ENCODE measurements around the gene PRXL2B. TPM values are rescaled to one million over a fixed set of nuclear protein-coding genes. Genes with fewer than 3 reads are reported as not detected.
"Not testable (repeated sequence)": the region's sequence is repeated elsewhere in the genome, so short reads cannot be mapped to it uniquely, and the experiment has no call there.

PRXL2B gene
- total and polyA plus RNA-seq, 3 experiments from 2014 or later: 23.2 to 45.5 (median 41.3) TPM

DNA sequence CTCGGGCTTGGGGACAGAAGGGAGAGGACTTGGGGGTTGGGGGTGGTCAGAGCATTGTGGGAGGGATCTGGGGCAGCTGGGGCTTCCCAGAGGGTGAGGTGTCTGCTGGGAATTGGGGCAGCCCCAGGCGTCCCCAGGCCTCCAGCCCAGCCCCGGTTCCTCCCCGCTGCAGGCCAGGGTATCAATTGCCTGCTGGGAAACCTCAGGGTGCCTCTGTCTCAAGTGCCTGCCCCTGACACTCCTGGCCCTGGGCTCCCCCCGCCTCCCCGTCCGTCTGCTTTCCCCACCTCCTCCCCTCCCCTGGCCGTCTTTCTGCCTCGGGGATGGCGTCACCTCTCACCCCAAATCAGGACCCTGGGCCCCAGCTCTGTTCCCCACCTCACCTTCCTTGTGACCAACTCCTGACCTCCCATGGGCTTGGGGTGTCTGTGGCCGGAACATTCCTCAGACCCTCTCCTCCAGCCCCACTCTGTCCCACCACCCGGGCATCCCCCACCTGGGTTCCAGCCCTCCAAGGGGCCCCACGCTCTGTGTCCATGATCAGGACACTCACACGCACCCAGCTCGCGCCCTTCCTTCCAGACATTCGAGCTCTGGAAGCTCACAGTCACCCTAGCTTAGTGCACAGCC is 18.3 kb upstream of the PRXL2B start:
- H3K4me3 ChIP-seq (ENCODE audit: low read length); H3K27me3 ChIP-seq (ENCODE audit: insufficient read depth, low read length, poor library complexity, severe bottlenecking); H3K27me3 Mint-ChIP-seq; H3K9me3 ChIP-seq (ENCODE audit: low read length); H3K36me3 ChIP-seq (ENCODE audit: insufficient read depth, low read length); H3K9me3 Mint-ChIP-seq; H3K4me1 ChIP-seq (ENCODE audit: insufficient read depth, low read length); H3K27ac Mint-ChIP-seq; DNase-seq; H3K27ac ChIP-seq (ENCODE audit: low read depth, low read length); H3K4me1 Mint-ChIP-seq; H3K4me3 Mint-ChIP-seq; H3K36me3 Mint-ChIP-seq; CTCF ChIA-PET: not testable (repeated sequence)
- POLR2A ChIA-PET: interaction anchor here (0.6 kb wide), 1 partner anchor 12 kb away, joined by 3 read pairs; the partner anchor contains the start of gene TNFRSF14

DNA sequence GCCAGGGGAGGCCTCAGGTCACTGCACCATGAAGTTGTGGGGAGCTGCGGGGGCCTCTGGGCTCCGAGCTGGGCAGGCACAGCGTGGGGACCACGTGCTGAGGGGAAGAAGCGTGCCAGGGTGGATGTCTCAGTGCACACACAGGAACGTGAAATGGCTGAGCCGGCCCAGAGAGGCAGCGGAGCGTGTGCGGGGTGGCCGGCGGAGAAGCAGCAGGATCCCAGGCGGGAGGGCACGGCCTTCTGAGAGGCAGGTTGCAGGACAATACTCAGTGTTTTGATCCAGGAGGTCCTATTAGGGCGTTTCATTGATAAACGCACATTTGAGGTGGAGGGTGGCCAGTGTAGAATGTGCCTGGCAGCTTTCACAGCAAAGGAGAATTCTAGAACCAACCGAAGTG is 17.5 kb upstream of the PRXL2B start:
- CTCF ChIA-PET: no interaction called here
- Mint-ChIP-seq H3K9me3 (peaks cover 0 to 11% (median 6%) of the 10 kb centered on the region in 5 donors), H3K27me3 (no peaks in the 10 kb centered on the region), H3K4me1 (peaks cover 0 to 3% (median 0%) of the 10 kb centered on the region in 3 donors), H3K4me3 (no peak overlapping the region), H3K36me3 (peaks cover 0 to 2% (median 0%) of the 10 kb centered on the region in 3 donors), H3K27ac (no peak overlapping the region)
- H3K27me3 ChIP-seq (ENCODE audit: insufficient read depth, low read length, poor library complexity, severe bottlenecking): no peaks in the 10 kb centered on the region
- POLR2A ChIA-PET: no interaction called here
- no peaks in the 10 kb centered on the region for H3K36me3 ChIP-seq (ENCODE audit: insufficient read depth, low read length)
- H3K4me3 ChIP-seq (ENCODE audit: low read length): no peak overlapping the region
- H3K27ac ChIP-seq (ENCODE audit: low read depth, low read length): no peak overlapping the region
- no peak for DNase-seq
- no peaks in the 10 kb centered on the region for H3K4me1 ChIP-seq (ENCODE audit: insufficient read depth, low read length)
- no peaks in the 10 kb centered on the region for H3K9me3 ChIP-seq (ENCODE audit: low read length)

DNA sequence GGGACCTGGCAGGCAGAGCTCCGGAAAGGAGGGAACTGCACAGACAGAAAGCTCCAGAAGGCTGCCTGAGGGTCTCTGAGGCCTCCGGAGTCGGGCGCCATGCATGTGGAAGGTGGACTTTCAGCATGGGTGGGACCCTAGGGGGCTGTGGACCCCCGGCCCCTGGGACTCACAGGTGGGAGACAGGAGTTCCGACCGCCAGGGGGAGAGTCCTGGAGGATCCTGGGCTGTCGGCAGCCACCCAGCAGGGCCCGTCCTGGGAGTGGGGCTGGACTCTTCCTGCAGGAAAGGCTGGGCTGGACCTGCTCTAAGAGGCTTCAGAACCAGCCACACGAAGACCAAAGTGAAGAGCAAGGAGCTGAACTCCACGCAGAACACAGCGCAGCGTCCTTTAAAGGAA is 16.9 kb upstream of the PRXL2B start:
- H3K4me1 Mint-ChIP-seq; H3K27ac ChIP-seq (ENCODE audit: low read depth, low read length); CTCF ChIA-PET; H3K36me3 ChIP-seq (ENCODE audit: insufficient read depth, low read length); H3K9me3 ChIP-seq (ENCODE audit: low read length); DNase-seq; H3K27ac Mint-ChIP-seq; H3K27me3 ChIP-seq (ENCODE audit: insufficient read depth, low read length, poor library complexity, severe bottlenecking); H3K4me1 ChIP-seq (ENCODE audit: insufficient read depth, low read length); H3K4me3 ChIP-seq (ENCODE audit: low read length); POLR2A ChIA-PET; H3K4me3 Mint-ChIP-seq; H3K27me3 Mint-ChIP-seq; H3K36me3 Mint-ChIP-seq: not testable (repeated sequence)
- H3K9me3 Mint-ChIP-seq: peaks cover 0 to 11% (median 6%) of the 10 kb centered on the region in 5 donors

DNA sequence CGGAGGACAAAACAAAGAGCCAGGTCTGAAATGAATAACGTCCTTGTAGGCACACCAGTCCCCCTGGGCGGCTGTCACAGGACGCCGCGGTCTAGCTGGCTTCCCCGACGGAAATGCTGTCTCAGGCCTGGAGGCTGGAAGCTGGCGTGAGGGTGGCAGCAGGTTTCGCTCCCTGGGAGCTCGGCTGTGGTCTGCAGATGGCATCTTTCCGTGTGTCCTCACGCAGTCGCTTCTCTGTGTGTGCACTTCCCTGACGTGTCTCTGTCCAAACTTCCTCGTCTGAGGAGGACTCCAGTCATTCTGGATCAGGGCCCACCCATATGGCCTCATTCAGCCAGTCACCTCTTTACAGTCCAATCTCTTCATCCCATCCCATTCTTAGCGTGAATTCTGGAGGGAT is 16.2 kb upstream of the PRXL2B start:
- Histone ChIP-seq H3K36me3 (ENCODE audit: insufficient read depth, low read length) (no peaks in the 10 kb centered on the region), H3K4me1 (ENCODE audit: insufficient read depth, low read length) (no peaks in the 10 kb centered on the region), H3K27ac (ENCODE audit: low read depth, low read length) (no peak overlapping the region), H3K4me3 (ENCODE audit: low read length) (no peak overlapping the region), H3K27me3 (ENCODE audit: insufficient read depth, low read length, poor library complexity, severe bottlenecking) (no peaks in the 10 kb centered on the region), H3K9me3 (ENCODE audit: low read length) (no peaks in the 10 kb centered on the region)
- ChIA-PET POLR2A (no interaction called here), CTCF (no interaction called here)
- H3K9me3 Mint-ChIP-seq: peaks cover 0 to 11% (median 6%) of the 10 kb centered on the region in 5 donors
- H3K27me3 Mint-ChIP-seq: no peaks in the 10 kb centered on the region
- no peak overlapping the region for H3K4me3 Mint-ChIP-seq
- H3K36me3 Mint-ChIP-seq: peaks cover 0 to 2% (median 0%) of the 10 kb centered on the region in 3 donors
- peak overlapping the region in 1 of 8 donors; percentile 43 for H3K27ac Mint-ChIP-seq
- DNase-seq: no peak
- H3K4me1 Mint-ChIP-seq: peaks cover 0 to under 1% (median 0%) of the 10 kb centered on the region in 3 donors

DNA sequence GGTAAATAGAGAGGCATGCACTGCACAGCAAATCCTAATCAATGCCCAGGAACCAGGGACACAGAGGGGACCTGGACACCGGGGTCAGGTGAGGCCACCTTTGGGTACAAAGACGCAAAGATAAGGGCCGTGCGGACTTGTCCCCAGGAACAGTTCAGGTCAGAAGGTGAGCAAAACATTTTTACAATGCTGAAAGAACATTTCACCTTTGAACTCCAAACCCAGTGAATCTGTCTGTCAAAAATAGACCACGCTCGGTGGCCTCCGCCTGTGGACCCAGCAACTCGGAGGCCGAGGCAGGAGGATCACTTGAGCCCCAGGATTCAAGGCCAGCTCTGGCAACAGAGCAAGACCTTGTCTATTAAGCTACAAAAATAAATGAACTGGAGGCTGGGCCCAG is 15.2 kb upstream of the PRXL2B start:
- Histone ChIP-seq H3K4me3 (ENCODE audit: low read length) (no peak overlapping the region), H3K36me3 (ENCODE audit: insufficient read depth, low read length) (no peaks in the 10 kb centered on the region), H3K27me3 (ENCODE audit: insufficient read depth, low read length, poor library complexity, severe bottlenecking) (no peaks in the 10 kb centered on the region), H3K4me1 (ENCODE audit: insufficient read depth, low read length) (peaks cover 6% of the 10 kb centered on the region), H3K9me3 (ENCODE audit: low read length) (no peaks in the 10 kb centered on the region), H3K27ac (ENCODE audit: low read depth, low read length) (no peak overlapping the region)
- peaks cover 0 to 2% (median 0%) of the 10 kb centered on the region in 3 donors for H3K36me3 Mint-ChIP-seq
- no peak overlapping the region for H3K4me3 Mint-ChIP-seq
- CTCF ChIA-PET: no interaction called here
- no peak overlapping the region for H3K27ac Mint-ChIP-seq
- no peaks in the 10 kb centered on the region for H3K27me3 Mint-ChIP-seq
- H3K9me3 Mint-ChIP-seq: peaks cover 0 to 11% (median 6%) of the 10 kb centered on the region in 5 donors
- DNase-seq: no peak
- H3K4me1 Mint-ChIP-seq: peaks cover 0 to 3% (median 0%) of the 10 kb centered on the region in 3 donors
- POLR2A ChIA-PET: no interaction called here

DNA sequence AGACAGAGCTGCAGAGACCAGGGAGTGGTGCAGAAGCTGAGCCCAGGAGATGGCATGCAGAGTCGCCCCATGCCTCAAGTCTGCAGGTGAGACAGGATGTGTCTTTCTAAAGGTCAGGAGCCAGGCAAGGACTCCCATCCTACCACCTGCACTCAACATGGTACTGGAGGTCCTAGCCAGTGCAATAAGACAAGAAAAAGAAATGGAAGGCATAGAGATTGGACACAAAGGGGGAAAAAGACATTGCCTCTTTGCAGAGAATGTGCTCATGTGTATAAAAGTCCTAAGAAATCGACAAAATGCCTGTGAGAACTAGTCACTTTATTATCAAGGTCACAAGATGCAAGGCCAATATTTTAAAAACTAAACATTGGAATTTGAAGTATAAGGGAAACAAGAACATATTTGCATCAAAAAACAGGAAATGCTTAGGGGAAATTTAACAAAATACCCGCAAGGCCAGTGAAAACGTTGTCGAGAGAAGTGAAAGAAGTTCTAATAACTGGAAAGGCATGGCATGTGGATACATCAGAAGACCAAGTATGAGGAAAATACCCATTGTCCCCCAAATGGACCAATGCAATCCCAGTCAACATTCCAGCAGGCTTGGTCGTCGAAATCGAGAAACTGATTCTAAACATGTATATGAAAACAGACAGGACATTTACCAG is 13.2 kb upstream of the PRXL2B start:
- H3K27me3 ChIP-seq (ENCODE audit: insufficient read depth, low read length, poor library complexity, severe bottlenecking): no peaks in the 10 kb centered on the region
- peaks cover 0 to 2% (median 0%) of the 10 kb centered on the region in 3 donors for H3K36me3 Mint-ChIP-seq
- peaks cover 0 to 2% of the 10 kb centered on the region in 2 donors for H3K27me3 Mint-ChIP-seq
- no peak overlapping the region for H3K27ac ChIP-seq (ENCODE audit: low read depth, low read length)
- H3K36me3 ChIP-seq (ENCODE audit: insufficient read depth, low read length): no peaks in the 10 kb centered on the region
- ChIA-PET CTCF (interaction anchor here (1.0 to 1.6 kb wide), 2 partner anchors 11 to 12 kb away, joined by 4 to 6 read pairs; no protein-coding TSS in a partner anchor), POLR2A (no interaction called here)
- no peak overlapping the region for H3K4me3 ChIP-seq (ENCODE audit: low read length)
- peak overlapping the region in 3 of 8 donors; percentile 38 to 66 (median 64) for H3K27ac Mint-ChIP-seq
- peaks cover 11 to 15% (median 12%) of the 10 kb centered on the region in 3 donors for H3K4me1 Mint-ChIP-seq
- peak overlapping the region in 1 of 7 donors; percentile 24 for H3K4me3 Mint-ChIP-seq
- peaks cover 22% of the 10 kb centered on the region for H3K4me1 ChIP-seq (ENCODE audit: insufficient read depth, low read length)
- peaks cover 0 to 11% (median 6%) of the 10 kb centered on the region in 5 donors for H3K9me3 Mint-ChIP-seq
- no peaks in the 10 kb centered on the region for H3K9me3 ChIP-seq (ENCODE audit: low read length)
- DNase-seq: no peak

DNA sequence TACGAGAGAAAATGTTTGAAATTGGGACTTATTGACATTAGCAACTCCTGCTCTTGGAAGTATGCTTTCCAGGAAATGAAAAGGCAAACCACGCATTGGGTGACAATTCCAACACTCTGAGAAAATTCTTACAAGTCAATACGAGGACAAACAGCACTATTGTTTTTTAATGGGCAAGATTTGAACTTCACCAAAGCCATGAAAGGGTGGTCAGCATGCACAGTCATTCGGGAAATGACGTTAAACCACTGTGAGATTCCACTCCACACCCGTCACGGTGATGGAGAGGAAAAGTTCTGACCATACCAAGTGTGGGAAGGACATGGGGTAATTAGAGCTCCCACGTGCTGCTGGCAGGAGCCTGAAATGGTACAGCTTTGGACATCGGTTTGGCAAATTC is 12.2 kb upstream of the PRXL2B start:
- CTCF ChIA-PET: interaction anchor here (1.0 kb wide), 1 partner anchor 12 kb away, joined by 6 read pairs; no protein-coding TSS in a partner anchor
- peak overlapping the region in 2 of 8 donors; percentile 38 to 66 for H3K27ac Mint-ChIP-seq

More for the DNA sequence above, 12.2 kb upstream of the PRXL2B start:
- Histone ChIP-seq H3K9me3 (ENCODE audit: low read length) (no peaks in the 10 kb centered on the region), H3K4me3 (ENCODE audit: low read length) (no peak overlapping the region), H3K36me3 (ENCODE audit: insufficient read depth, low read length) (no peaks in the 10 kb centered on the region), H3K4me1 (ENCODE audit: insufficient read depth, low read length) (peaks cover 31% of the 10 kb centered on the region), H3K27me3 (ENCODE audit: insufficient read depth, low read length, poor library complexity, severe bottlenecking) (no peaks in the 10 kb centered on the region), H3K27ac (ENCODE audit: low read depth, low read length) (no peak overlapping the region)
- no peak for DNase-seq
- Mint-ChIP-seq H3K4me1 (peaks cover 18 to 24% (median 21%) of the 10 kb centered on the region in 3 donors), H3K27me3 (peaks cover 0 to 4% of the 10 kb centered on the region in 2 donors), H3K9me3 (peaks cover 0 to 11% (median 6%) of the 10 kb centered on the region in 5 donors), H3K4me3 (no peak overlapping the region), H3K36me3 (peaks cover 0 to 5% (median 2%) of the 10 kb centered on the region in 3 donors)
- POLR2A ChIA-PET: no interaction called here
